ENCODE data around the gene MAP7.
A peak's percentile ranks its signal among the peaks of the same experiment; 100 is the strongest.

The MAP7 gene

DNA sequence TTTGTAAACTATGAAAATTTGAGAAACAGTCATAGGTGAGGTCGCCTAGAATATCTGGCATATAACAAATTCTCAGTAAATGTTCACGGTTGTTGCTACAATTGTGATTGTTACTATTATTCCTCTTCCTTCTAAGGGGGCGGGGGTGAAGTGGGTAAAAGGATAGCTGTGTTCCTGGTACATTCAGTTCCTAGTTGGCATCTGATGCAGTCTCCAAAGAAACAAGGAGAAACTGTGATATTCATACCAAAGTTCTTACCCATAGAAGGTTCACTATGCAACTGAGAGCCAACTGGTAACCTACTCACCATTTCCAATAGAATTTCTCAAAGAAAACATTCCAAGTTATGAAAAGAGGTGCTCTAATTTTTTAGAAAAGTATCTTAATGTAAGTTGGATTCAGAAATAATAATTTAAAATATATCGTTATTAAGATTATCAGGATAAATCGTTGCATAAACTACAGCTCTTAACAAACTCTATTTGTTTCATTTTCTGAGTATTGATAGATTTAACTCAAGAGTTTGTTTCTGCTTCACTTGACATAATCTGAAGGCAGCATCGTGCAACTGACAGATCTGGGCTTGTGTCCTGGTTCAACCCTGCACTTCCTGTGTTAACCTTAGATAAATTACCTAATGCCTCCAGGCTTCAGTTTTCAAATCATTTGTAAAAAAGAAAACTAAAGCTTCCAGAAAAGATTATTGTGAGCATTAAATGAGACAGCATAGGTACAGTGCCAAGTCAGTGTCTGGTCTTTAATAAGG, 13.3 kb upstream of the MAP7 start:
- H3K9ac ChIP-seq (ENCODE audit: low read length) = no peak overlapping the region
- H3K4me3 ChIP-seq (ENCODE audit: low read depth in 1 of 2, low read length in 2 of 2) = no peak overlapping the region
- H3K27ac ChIP-seq (ENCODE audit: low read depth, low read length) = no peak overlapping the region
- H3K9me3 ChIP-seq (ENCODE audit: low read length) = no peaks in the 10 kb centered on the region
- no peaks in the 10 kb centered on the region for H3K4me1 ChIP-seq (ENCODE audit: insufficient read depth, low read length)
- no peaks in the 10 kb centered on the region for H3K27me3 ChIP-seq (ENCODE audit: control insufficient read depth in 1 of 2, insufficient read depth in 2 of 2, low read length in 2 of 2)
- H3K36me3 ChIP-seq (ENCODE audit: insufficient read depth, low read length) = no peaks in the 10 kb centered on the region

DNA sequence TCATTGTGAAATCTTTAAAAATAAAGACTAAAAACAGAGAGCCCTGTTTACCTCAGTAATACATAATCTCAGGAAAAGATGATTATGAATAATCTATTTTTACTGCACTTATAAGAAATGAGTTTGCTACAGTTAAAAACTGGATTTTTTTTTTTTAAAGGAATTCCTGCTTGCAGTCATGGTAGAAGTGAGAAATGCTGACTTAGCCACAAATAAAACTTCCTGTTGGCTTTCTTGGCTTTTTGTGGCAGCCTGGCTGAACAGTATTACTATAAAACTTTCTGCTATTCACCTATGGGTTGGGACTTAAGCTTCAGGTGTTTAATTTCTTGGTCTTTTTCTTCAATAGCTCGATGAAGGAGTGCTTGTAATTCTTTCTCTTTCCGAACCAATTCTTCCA, 12.0 kb upstream of the MAP7 start:
- H3K4me1 ChIP-seq (ENCODE audit: insufficient read depth, low read length) = no peaks in the 10 kb centered on the region
- no peaks in the 10 kb centered on the region for H3K9me3 ChIP-seq (ENCODE audit: low read length)
- H3K36me3 ChIP-seq (ENCODE audit: insufficient read depth, low read length) = no peaks in the 10 kb centered on the region
- H3K9ac ChIP-seq (ENCODE audit: low read length) = no peak overlapping the region
- no peaks in the 10 kb centered on the region for H3K27me3 ChIP-seq (ENCODE audit: control insufficient read depth in 1 of 2, insufficient read depth in 2 of 2, low read length in 2 of 2)
- no peak overlapping the region for H3K27ac ChIP-seq (ENCODE audit: low read depth, low read length)
- no peak overlapping the region for H3K4me3 ChIP-seq (ENCODE audit: low read depth in 1 of 2, low read length in 2 of 2)

DNA sequence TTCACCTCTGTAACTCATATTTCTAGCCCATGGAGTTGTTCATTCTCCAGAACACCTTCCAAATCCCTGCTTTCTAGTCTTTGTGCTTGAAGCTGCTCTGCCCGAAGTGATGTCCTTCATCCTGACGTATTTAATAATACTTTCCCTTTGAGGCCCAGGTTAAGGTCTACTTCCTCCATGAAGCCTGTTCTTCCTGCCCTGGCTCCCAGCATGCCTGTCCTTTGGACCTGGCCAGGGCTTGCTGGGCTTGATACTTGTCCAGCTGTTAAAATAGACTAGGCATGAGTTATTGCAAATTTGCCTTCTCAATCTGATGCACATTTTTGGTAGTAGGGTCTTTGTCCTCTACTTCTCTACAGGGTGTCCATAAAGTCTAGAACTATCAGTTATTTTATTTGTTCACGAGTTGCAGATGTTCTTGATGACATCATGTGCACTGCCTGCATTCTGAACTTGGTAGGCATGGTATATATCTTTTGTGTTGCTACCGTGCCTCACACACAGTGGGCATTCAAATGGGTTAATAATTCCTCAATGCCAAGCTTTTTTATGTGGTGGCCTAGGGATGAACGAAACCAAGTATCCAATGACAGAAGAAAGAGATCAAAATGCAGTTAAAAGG, 3.1 kb upstream of the MAP7 start:
- peaks cover 5% of the 10 kb centered on the region for H3K36me3 ChIP-seq (ENCODE audit: insufficient read depth, low read length)
- H3K27ac ChIP-seq (ENCODE audit: low read depth, low read length) = no peak overlapping the region
- peaks cover 7 to 24% of the 10 kb centered on the region in 2 donors for H3K27me3 ChIP-seq (ENCODE audit: control insufficient read depth in 1 of 2, insufficient read depth in 2 of 2, low read length in 2 of 2)
- H3K4me1 ChIP-seq (ENCODE audit: insufficient read depth, low read length) = peaks cover 9% of the 10 kb centered on the region
- H3K9me3 ChIP-seq (ENCODE audit: low read length) = no peaks in the 10 kb centered on the region
- no peak overlapping the region for H3K9ac ChIP-seq (ENCODE audit: low read length)
- no peak overlapping the region for H3K4me3 ChIP-seq (ENCODE audit: low read depth in 1 of 2, low read length in 2 of 2)

DNA sequence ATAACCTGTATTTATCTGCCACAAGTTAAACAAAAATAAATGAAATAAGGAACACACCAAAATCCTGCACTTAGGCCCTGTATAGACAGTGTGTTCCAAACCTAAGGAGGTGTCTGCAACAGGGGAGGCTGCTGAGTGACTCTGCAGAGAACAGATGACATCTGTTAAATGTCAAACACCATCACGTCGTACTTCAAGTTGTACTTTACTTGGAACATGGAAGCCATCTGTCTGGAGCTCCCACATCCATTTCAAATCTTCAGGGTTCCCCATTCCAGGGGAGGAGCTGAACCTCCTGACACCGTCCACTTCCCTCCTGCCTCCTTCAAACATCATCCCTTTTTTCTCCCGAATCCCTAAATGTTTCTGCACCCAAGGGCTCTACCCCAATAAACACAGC, 1.8 kb upstream of the MAP7 start:
- Histone ChIP-seq H3K27me3 (ENCODE audit: control insufficient read depth in 1 of 2, insufficient read depth in 2 of 2, low read length in 2 of 2) (peaks cover 7 to 24% of the 10 kb centered on the region in 2 donors), H3K4me3 (ENCODE audit: low read depth in 1 of 2, low read length in 2 of 2) (no peak overlapping the region), H3K9ac (ENCODE audit: low read length) (no peak overlapping the region), H3K27ac (ENCODE audit: low read depth, low read length) (no peak overlapping the region), H3K36me3 (ENCODE audit: insufficient read depth, low read length) (peaks cover 5% of the 10 kb centered on the region), H3K4me1 (ENCODE audit: insufficient read depth, low read length) (peaks cover 9% of the 10 kb centered on the region), H3K9me3 (ENCODE audit: low read length) (no peaks in the 10 kb centered on the region)

DNA sequence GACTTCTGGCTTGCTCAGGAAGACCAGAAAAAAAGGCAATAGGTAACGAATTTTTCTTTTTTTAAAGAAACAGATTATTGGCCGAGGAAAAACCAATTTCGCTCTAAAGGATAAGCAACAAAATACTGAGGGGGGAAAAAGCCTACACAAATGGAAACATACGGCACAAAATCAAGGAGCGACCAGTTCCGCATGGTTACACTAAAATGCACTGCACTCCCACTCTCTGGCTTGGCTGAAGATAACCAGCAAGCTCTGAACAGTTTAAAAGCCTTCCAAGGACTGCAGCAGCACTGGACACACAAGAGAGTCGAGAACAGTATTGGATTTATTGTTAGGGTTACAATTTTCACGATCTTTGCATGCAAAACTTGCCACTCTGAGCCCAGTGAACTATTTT, 881 bp upstream of the MAP7 start:
- Histone ChIP-seq H3K4me1 (ENCODE audit: insufficient read depth, low read length) (peaks cover 9% of the 10 kb centered on the region), H3K9me3 (ENCODE audit: low read length) (no peaks in the 10 kb centered on the region), H3K27me3 (ENCODE audit: control insufficient read depth in 1 of 2, insufficient read depth in 2 of 2, low read length in 2 of 2) (peaks cover 7 to 24% of the 10 kb centered on the region in 2 donors), H3K27ac (ENCODE audit: low read depth, low read length) (no peak overlapping the region), H3K4me3 (ENCODE audit: low read depth in 1 of 2, low read length in 2 of 2) (peak overlapping the region in 1 of 2 donors; percentile 37), H3K9ac (ENCODE audit: low read length) (no peak overlapping the region), H3K36me3 (ENCODE audit: insufficient read depth, low read length) (no peaks in the 10 kb centered on the region)

DNA sequence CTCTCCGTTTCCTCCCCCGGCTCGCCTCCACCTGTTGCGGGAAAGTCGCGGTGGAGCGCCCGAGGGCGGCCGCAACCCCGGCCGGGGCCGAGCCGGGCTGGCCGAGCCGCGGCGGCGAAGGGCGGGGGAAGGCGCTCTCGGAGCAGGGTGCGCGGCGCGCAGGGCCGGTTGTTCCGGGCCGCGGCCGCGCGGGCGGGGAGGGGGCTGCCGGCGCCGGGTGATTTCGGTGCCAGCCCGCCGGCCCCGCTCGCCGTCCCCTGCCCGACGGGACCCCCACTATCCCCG, 235 bp downstream of the MAP7 start:
- peaks cover 9% of the 10 kb centered on the region for H3K4me1 ChIP-seq (ENCODE audit: insufficient read depth, low read length)
- H3K9ac ChIP-seq (ENCODE audit: low read length) = no peak overlapping the region
- peak overlapping the region; percentile 43 to 73 for H3K4me3 ChIP-seq (ENCODE audit: low read depth in 1 of 2, low read length in 2 of 2)
- H3K9me3 ChIP-seq (ENCODE audit: low read length) = no peaks in the 10 kb centered on the region
- H3K27me3 ChIP-seq (ENCODE audit: control insufficient read depth in 1 of 2, insufficient read depth in 2 of 2, low read length in 2 of 2) = peaks cover 7 to 22% of the 10 kb centered on the region in 2 donors
- H3K36me3 ChIP-seq (ENCODE audit: insufficient read depth, low read length) = no peaks in the 10 kb centered on the region
- H3K27ac ChIP-seq (ENCODE audit: low read depth, low read length) = no peak overlapping the region

DNA sequence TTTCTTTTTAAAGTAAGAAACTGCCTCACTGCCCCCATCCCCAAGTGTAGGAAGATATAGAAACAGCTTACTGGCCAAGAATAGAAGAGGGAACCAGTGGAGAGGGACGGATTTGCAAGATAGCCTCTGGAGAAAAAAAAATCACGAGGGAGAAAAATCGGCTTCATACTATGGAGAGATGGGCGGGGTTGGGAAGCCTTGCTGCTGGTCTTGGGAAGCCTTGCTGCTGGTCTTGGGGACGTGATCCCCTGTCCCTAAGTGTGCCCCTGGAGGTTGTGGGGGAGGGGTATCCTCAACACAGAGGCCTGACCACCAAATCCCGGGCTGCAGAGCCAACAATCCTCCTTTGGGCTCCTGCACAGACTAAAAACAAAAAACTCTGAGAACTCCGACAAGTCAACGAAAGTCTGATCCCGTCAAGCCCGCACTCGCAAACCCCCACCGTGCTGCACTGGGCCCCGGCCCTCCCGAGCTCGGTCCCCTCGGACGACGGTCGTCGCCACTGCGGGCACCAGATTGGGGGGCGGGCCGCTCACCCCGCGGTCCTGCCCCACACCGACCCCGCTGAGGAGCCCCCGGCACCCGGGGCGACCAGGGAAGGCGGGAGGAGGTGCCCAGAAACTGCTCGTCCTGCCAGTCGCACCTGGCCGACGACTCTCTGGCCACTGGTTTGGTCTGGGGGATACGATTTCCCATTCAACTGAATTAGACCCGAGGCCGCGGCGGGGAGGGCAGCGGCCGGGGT, 750 bp downstream of the MAP7 start:
- Histone ChIP-seq H3K36me3 (ENCODE audit: insufficient read depth, low read length) (no peaks in the 10 kb centered on the region), H3K4me1 (ENCODE audit: insufficient read depth, low read length) (peaks cover 9% of the 10 kb centered on the region), H3K27me3 (ENCODE audit: control insufficient read depth in 1 of 2, insufficient read depth in 2 of 2, low read length in 2 of 2) (peaks cover 7 to 17% of the 10 kb centered on the region in 2 donors), H3K4me3 (ENCODE audit: low read depth in 1 of 2, low read length in 2 of 2) (peak overlapping the region; percentile 43 to 73), H3K9ac (ENCODE audit: low read length) (no peak overlapping the region), H3K9me3 (ENCODE audit: low read length) (no peaks in the 10 kb centered on the region), H3K27ac (ENCODE audit: low read depth, low read length) (no peak overlapping the region)

DNA sequence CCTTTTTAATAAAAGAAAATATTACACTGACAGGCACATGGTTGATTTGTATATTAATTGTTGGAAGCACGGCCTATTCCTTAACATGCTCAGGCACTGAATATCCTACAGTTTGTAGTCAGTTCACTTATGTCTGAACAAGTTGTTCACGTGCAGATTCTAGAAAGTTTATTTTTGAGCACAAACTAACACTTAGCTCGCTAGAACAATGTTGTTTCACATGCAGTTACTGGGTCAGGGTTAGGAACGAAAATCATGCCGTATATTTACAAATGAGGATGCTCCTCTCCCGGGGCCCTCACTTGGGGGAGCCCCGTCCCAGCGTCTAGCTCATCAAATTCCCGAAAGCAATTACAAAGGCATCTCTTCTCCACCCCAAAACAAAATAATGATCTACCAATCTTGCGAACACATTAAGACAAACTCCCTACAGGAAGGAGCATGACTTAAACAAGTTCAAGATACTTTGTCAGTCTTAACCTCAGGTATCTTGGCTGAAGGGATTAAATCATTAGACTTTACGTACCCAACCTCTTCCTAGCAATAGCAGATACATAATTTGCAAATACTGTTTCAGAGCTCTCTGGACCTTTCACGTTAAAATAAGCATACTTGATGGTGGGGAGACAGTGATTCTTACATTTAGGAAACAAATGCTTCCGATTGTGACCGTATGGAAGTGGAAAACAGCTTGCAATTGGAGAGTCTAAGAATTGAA, 1.5 kb downstream of the MAP7 start:
- Histone ChIP-seq H3K27me3 (ENCODE audit: control insufficient read depth in 1 of 2, insufficient read depth in 2 of 2, low read length in 2 of 2) (peaks cover 7 to 17% of the 10 kb centered on the region in 2 donors), H3K9me3 (ENCODE audit: low read length) (no peaks in the 10 kb centered on the region), H3K4me3 (ENCODE audit: low read depth in 1 of 2, low read length in 2 of 2) (no peak overlapping the region), H3K36me3 (ENCODE audit: insufficient read depth, low read length) (no peaks in the 10 kb centered on the region), H3K4me1 (ENCODE audit: insufficient read depth, low read length) (peaks cover 9% of the 10 kb centered on the region), H3K9ac (ENCODE audit: low read length) (no peak overlapping the region), H3K27ac (ENCODE audit: low read depth, low read length) (no peak overlapping the region)

DNA sequence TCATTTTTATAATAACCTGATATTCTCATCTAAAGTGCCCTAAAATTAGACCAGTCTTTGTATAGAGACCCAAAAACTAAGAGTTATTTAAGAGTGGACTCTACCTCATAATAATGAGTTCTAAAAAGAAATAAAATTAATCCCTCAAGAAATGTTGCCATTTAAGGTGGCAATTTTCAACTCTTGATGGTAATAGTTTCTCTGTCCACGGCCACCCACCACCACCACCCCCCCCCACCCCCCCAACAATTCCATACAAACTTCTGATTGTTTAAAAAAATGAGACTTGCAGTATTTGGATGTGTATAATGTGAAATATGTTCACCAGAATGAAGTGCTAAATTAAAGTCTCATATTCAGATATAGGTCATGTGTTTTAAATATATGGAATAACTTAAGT, 2.4 kb downstream of the MAP7 start:
- Histone ChIP-seq H3K36me3 (ENCODE audit: insufficient read depth, low read length) (no peaks in the 10 kb centered on the region), H3K27me3 (ENCODE audit: control insufficient read depth in 1 of 2, insufficient read depth in 2 of 2, low read length in 2 of 2) (peaks cover 7 to 9% of the 10 kb centered on the region in 2 donors), H3K4me3 (ENCODE audit: low read depth in 1 of 2, low read length in 2 of 2) (no peak overlapping the region), H3K9ac (ENCODE audit: low read length) (no peak overlapping the region), H3K4me1 (ENCODE audit: insufficient read depth, low read length) (peaks cover 9% of the 10 kb centered on the region), H3K9me3 (ENCODE audit: low read length) (no peaks in the 10 kb centered on the region), H3K27ac (ENCODE audit: low read depth, low read length) (no peak overlapping the region)

DNA sequence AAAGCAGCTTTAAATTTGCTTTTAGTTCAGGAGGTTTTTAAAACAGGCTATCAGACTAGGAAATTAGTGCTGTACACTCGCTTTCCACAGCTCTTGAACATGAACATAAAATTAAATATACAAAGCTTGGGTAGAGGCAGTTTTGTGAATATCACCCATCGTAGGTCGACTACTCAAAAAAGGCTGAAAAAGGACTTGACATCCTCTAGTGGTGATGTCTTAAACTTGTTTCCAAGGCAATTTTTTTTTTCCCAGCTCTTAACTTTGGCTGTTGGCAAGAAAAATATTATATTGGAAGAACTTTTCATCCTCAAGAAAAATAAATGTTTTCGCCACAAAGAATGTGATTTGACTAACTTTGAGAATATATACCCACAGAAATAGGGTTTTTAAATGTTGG, 2.9 kb downstream of the MAP7 start:
- Histone ChIP-seq H3K27me3 (ENCODE audit: control insufficient read depth in 1 of 2, insufficient read depth in 2 of 2, low read length in 2 of 2) (peaks cover 6 to 7% of the 10 kb centered on the region in 2 donors), H3K36me3 (ENCODE audit: insufficient read depth, low read length) (no peaks in the 10 kb centered on the region), H3K4me1 (ENCODE audit: insufficient read depth, low read length) (peaks cover 9% of the 10 kb centered on the region), H3K4me3 (ENCODE audit: low read depth in 1 of 2, low read length in 2 of 2) (no peak overlapping the region), H3K9me3 (ENCODE audit: low read length) (no peaks in the 10 kb centered on the region), H3K27ac (ENCODE audit: low read depth, low read length) (no peak overlapping the region), H3K9ac (ENCODE audit: low read length) (no peak overlapping the region)

DNA sequence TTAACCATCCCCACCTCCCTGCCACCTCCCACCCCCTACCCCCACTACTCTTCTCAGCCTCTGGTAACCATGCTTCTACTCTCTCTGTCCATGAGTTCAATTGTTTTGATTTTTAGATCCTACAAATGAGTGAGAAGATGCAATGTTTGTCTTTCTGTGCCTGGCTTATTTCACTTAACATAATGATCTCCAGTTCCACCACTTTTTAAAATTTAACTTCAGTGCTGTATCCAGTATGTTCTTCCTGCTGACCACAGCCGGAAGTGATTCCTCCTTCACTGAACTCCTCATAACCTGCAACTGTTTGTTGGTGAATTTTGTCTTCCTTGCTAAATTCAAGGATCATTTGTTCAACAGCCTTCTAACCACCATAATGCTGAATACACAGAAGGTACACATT, 3.9 kb downstream of the MAP7 start:
- Histone ChIP-seq H3K9me3 (ENCODE audit: low read length) (no peaks in the 10 kb centered on the region), H3K27me3 (ENCODE audit: control insufficient read depth in 1 of 2, insufficient read depth in 2 of 2, low read length in 2 of 2) (peaks cover 0 to 7% of the 10 kb centered on the region in 2 donors), H3K27ac (ENCODE audit: low read depth, low read length) (no peak overlapping the region)

More for the DNA sequence above, 3.9 kb downstream of the MAP7 start:
- Histone ChIP-seq H3K4me1 (ENCODE audit: insufficient read depth, low read length) (peaks cover 9% of the 10 kb centered on the region), H3K36me3 (ENCODE audit: insufficient read depth, low read length) (no peaks in the 10 kb centered on the region), H3K9ac (ENCODE audit: low read length) (no peak overlapping the region), H3K4me3 (ENCODE audit: low read depth in 1 of 2, low read length in 2 of 2) (no peak overlapping the region)
